Measurements from ENCODE around the gene IKBKG.

GRCh38 chrX:154607370-154607769 lies 60.0 kb downstream of the IKBKG start:
- TF ChIP-seq REST (IDR thresholded peaks at IDR 0.05; ENCODE audit: low read depth) (no peak), CREB1 (IDR thresholded peaks at IDR 0.05; ENCODE audit: low read depth) (no peak), RAD21 (IDR thresholded peaks at IDR 0.05; ENCODE audit: low read depth) (no peak), TEAD4 (IDR thresholded peaks at IDR 0.05) (no peak)

Measured in Ishikawa (cell line).